ENCODE data around the gene TRAPPC14. TPM values are rescaled to one million over a fixed set of nuclear protein-coding genes. Genes with fewer than 3 reads are reported as not detected.

Gene TRAPPC14
- total and polyA plus RNA-seq, 2 of the 13 experiments (the other 11 are each of a cell fraction or from before 2014, with no cell fraction given): 4.7 to 9.6 TPM

DNA sequence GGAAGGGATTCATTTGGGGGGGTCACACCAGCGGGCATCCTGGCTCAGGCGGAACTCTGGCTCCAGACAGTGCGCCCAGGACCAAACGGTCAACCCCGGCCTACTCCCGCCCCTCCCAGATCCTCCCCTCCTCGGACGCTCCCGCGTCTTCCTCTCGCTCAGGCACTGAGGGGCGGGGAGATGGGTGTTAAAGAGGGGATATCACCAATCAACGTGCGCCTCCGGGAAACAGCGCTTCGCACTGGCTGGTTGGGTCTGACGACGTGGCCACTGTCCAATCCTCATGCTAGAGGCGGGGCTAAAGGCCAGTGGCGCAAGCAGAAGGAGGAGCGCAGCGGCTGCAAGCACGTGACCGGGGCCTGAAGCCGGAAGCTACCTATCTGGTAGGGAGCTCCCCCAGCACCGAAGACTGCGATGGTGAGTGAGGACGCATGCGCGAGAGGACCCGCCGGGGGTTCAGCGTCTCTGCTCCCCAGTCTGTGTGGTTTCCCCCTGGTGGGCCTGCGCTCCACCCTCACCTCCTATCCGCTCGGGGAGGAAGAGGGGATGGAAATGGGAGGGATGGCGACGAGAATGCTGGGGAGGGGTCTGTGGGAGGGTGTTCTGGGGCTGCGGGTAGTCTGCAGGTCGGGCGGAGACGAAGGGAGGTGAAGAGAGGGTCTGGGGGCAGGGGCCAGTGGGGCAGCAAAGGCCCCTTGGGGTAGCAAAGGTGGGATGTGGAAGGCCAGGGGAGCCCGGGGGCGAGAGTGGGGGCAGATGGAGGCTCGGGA, 9.8 kb downstream of the TRAPPC14 start, which contains the start of gene LAMTOR4 (continued):
- no peak for TF ChIP-seq CSRNP2 (CRISPR knock-in tag; conservative IDR thresholded peaks at IDR 0.05; ENCODE audit: low read depth)
- TF ChIP-seq SNAPC2 (CRISPR knock-in tag; IDR thresholded peaks at IDR 0.05): no peak
- TF ChIP-seq KDM2A (CRISPR knock-in tag; IDR thresholded peaks at IDR 0.05; ENCODE audit: borderline replicate concordance, low read depth): peak; percentile 25; the same call in 1 of the 2 replicates
- TF ChIP-seq ATAD3A (CRISPR knock-in tag; IDR thresholded peaks at IDR 0.05): no peak
- TF ChIP-seq ZNF576 (CRISPR knock-in tag; IDR thresholded peaks at IDR 0.05): no peak
- 0 out of 2 replicates have a peak, but pooled peaks have one; percentile 11 for TF ChIP-seq MEF2D (CRISPR knock-in tag; IDR thresholded peaks at IDR 0.05)
- TF ChIP-seq NFE2 (CRISPR knock-in tag; IDR thresholded peaks at IDR 0.05): no peak
- TF ChIP-seq, protein P1, sequence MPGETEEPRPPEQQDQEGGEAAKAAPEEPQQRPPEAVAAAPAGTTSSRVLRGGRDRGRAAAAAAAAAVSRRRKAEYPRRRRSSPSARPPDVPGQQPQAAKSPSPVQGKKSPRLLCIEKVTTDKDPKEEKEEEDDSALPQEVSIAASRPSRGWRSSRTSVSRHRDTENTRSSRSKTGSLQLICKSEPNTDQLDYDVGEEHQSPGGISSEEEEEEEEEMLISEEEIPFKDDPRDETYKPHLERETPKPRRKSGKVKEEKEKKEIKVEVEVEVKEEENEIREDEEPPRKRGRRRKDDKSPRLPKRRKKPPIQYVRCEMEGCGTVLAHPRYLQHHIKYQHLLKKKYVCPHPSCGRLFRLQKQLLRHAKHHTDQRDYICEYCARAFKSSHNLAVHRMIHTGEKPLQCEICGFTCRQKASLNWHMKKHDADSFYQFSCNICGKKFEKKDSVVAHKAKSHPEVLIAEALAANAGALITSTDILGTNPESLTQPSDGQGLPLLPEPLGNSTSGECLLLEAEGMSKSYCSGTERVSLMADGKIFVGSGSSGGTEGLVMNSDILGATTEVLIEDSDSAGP (CRISPR knock-in tag; IDR thresholded peaks at IDR 0.05; ENCODE audit: borderline replicate concordance): peak; percentile 64; the same call in 1 of the 2 replicates
- TF ChIP-seq HOXA3 (CRISPR knock-in tag; IDR thresholded peaks at IDR 0.05): peak; percentile 58; the same call in 1 of the 2 replicates
- no peak for TF ChIP-seq ZNF235 (CRISPR knock-in tag; IDR thresholded peaks at IDR 0.05; ENCODE audit: borderline replicate concordance)
- no peak for TF ChIP-seq CENPX (CRISPR knock-in tag; IDR thresholded peaks at IDR 0.05)
- no peak for TF ChIP-seq TCF7L2 (IDR thresholded peaks at IDR 0.05; ENCODE audit: low read depth, low read length)
- TF ChIP-seq MAX (IDR thresholded peaks at IDR 0.05): peak; percentile 57; the same call in 1 of the 2 replicates
- TF ChIP-seq CC2D1A (CRISPR knock-in tag; IDR thresholded peaks at IDR 0.05): no peak
- TF ChIP-seq SSRP1 (CRISPR knock-in tag; IDR thresholded peaks at IDR 0.05): no peak
- TF ChIP-seq ZNF12 (CRISPR knock-in tag; IDR thresholded peaks at IDR 0.05): no peak
- TF ChIP-seq, protein P2, sequence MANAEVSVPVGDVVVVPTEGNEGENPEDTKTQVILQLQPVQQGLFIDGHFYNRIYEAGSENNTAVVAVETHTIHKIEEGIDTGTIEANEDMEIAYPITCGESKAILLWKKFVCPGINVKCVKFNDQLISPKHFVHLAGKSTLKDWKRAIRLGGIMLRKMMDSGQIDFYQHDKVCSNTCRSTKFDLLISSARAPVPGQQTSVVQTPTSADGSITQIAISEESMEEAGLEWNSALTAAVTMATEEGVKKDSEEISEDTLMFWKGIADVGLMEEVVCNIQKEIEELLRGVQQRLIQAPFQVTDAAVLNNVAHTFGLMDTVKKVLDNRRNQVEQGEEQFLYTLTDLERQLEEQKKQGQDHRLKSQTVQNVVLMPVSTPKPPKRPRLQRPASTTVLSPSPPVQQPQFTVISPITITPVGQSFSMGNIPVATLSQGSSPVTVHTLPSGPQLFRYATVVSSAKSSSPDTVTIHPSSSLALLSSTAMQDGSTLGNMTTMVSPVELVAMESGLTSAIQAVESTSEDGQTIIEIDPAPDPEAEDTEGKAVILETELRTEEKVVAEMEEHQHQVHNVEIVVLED (CRISPR knock-in tag; IDR thresholded peaks at IDR 0.05; ENCODE audit: borderline replicate concordance): peak; percentile 64; the same call in 1 of the 2 replicates
- TF ChIP-seq SMAD3 (CRISPR knock-in tag; IDR thresholded peaks at IDR 0.05): peak; percentile 50; the same call in 1 of the 2 replicates
- TF ChIP-seq ZNF256 (CRISPR knock-in tag; conservative IDR thresholded peaks at IDR 0.05): no peak

Measured in HepG2 (cell line).